BE2C (cell line): ENCODE results near the gene RNU5D-1.

Source experiments
- DNase-seq: peaks from one replicate; pipeline ENCODE4 v3.0.0-alpha.2; 2020
- H3K27me3 ChIP-seq: fragments of 250-450 bp; sonication (Bioruptor Pico); 2 replicates; pipeline ENCODE4 v1.5.1; 2020; ENCODE audit warnings: mild to moderate bottlenecking
- H3K36me3 ChIP-seq: fragments of 250-450 bp; sonication (Bioruptor Pico); 2 replicates; pipeline ENCODE4 v1.5.1; 2020; ENCODE audit warnings: mild to moderate bottlenecking
- H3K4me1 ChIP-seq: fragments of 250-450 bp; sonication (Bioruptor Pico); 2 replicates; pipeline ENCODE4 v1.5.1; 2020
- H3K4me3 ChIP-seq: 2 replicates; pipeline ENCODE4 v1.5.1; 2011; ENCODE audit warnings: low read depth, low read length
- H3K9me3 ChIP-seq: fragments of 250-450 bp; sonication (Bioruptor Pico); 2 replicates; pipeline ENCODE4 v1.5.1; 2020
- TF ChIP-seq, protein P1 (sequence below): IDR thresholded peaks from 2 replicates; pipeline ENCODE4 v1.5.1; 2012; ENCODE audit warnings: mild to moderate bottlenecking, low read depth, low read length

Gene RNU5D-1

DNA sequence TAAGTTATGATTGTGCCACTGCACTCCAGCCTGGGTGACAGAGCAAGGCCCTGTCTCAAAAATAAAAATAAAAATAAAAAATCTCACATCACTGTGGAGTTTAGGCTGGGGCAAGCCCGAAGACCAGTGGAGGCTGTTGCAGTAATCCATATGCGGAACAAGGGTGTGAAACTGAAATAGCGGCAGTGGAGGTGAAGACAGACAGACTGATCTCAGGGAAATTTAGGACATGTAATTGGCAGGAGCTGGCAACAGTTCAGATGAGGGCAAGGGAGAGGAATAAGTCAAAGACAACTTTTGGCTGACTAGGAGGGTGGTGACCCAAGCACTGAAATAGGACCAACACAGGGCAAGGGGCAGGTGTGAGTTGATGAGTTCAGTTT, 48.1 kb downstream of the RNU5D-1 start:
- H3K36me3 ChIP-seq = no peaks in the 10 kb centered on the region
- no peaks in the 10 kb centered on the region for H3K4me1 ChIP-seq
- H3K27me3 ChIP-seq = no peaks in the 10 kb centered on the region
- TF ChIP-seq, protein P1, sequence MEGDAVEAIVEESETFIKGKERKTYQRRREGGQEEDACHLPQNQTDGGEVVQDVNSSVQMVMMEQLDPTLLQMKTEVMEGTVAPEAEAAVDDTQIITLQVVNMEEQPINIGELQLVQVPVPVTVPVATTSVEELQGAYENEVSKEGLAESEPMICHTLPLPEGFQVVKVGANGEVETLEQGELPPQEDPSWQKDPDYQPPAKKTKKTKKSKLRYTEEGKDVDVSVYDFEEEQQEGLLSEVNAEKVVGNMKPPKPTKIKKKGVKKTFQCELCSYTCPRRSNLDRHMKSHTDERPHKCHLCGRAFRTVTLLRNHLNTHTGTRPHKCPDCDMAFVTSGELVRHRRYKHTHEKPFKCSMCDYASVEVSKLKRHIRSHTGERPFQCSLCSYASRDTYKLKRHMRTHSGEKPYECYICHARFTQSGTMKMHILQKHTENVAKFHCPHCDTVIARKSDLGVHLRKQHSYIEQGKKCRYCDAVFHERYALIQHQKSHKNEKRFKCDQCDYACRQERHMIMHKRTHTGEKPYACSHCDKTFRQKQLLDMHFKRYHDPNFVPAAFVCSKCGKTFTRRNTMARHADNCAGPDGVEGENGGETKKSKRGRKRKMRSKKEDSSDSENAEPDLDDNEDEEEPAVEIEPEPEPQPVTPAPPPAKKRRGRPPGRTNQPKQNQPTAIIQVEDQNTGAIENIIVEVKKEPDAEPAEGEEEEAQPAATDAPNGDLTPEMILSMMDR = no peak
- no peak for DNase-seq
- no peaks in the 10 kb centered on the region for H3K9me3 ChIP-seq
- H3K4me3 ChIP-seq = no peak overlapping the region

DNA sequence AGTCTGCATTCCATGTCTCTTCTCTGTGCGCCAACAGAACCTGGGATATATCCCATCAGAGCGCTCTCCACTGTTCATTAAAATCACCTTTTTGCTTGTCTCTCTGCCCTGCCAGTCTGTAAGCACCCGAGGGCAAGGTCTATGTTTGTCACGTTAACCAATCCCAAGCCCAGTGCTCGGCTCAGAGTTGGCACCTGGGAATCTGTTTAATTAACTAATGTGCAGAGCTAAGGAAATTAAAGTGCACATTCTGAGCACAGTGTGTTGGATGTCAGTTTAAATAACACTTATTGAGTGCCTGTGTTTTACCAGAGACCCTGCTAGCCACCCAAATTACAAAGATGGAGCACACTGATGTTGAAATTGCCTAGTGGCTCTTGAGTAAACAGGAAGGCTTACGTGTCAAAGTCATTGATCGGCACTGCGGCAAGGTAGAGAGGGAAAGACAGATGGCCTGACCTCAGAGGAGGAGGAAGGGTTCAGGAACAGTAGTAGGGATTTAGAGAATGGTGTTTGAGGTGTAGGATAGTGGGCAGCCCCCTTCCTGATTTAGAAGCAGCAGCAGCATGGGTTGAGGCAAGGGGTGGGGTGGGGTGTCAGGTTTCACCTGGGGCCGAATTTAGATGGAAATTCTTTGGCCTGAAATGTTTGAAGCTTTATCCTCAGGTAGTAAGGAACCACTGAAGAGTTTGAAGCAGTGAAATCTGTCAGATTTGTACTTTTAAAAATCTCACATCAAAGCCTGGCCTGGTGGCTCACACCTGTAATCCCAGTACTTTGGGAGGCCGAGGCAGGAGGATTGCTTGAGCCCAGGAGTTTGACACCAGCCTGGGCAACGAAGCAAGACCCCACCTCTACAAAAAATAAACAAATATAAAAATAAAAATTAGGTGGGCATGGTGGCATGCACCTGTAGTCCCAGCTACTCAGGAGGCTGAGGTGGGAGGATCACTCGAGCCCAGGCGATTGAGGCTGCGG, 48.8 kb downstream of the RNU5D-1 start:
- H3K4me1 ChIP-seq = no peaks in the 10 kb centered on the region
- no peaks in the 10 kb centered on the region for H3K9me3 ChIP-seq
- DNase-seq = no peak
- TF ChIP-seq, protein P1 = no peak
- no peak overlapping the region for H3K4me3 ChIP-seq
- no peaks in the 10 kb centered on the region for H3K27me3 ChIP-seq
- H3K36me3 ChIP-seq = no peaks in the 10 kb centered on the region
